NCI-H187 treated with DMSO at 0.1 percent for 48 hours (cell line): ENCODE data around the gene IMMP2L.
"Not testable (repeated sequence)": the region's sequence is repeated elsewhere in the genome, so short reads cannot be mapped to it uniquely, and the experiment has no call there.

Experiments used
- DNase-seq: peaks from one replicate; lab custom pipeline; 2025; lab: John Stamatoyannopoulos, UW

The IMMP2L gene

DNA sequence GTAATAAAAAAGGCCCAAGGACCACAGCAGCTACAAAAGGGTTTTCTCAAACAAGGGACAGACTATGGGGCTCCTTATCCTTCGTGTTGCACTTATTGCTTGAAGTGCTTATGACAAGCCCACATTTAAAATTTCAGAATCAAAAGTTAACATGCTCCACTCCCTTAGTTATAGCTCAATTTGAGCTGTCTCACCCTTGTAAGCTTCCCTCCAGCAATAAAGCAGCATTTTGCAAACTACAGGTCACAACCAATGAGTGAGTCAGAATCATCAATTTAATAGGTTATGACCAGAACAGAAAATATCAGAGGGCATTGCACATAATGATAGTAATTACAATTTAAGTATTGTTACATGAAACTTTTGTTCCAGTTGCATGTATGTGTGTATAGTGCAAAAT, 53.0 kb downstream of the IMMP2L start:
- no peak for DNase-seq

DNA sequence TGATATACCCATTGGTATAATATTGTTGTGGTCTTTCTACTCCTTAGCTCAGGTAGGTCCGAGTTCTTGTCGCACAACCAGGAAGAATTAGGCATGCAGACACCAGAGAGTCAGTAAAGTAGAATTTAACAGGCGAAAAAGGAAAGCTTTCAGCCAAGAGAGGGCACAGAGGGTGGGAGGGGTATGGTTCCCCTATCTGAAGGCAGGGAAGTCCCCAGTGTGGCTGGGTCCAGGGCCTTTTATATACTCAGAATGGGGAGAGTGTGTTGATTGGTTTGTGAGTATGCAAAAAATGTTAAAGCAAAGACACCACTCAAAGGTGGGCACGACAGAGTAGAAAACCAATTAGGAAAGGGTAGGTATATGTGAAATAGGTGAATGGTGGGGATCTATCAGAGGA, 53.9 kb downstream of the IMMP2L start:
- DNase-seq, result no peak

- not testable (repeated sequence) for DNase-seq
Measured at GRCh38 chr7:111505422-111505821, 56.9 kb downstream of the IMMP2L start.

DNA sequence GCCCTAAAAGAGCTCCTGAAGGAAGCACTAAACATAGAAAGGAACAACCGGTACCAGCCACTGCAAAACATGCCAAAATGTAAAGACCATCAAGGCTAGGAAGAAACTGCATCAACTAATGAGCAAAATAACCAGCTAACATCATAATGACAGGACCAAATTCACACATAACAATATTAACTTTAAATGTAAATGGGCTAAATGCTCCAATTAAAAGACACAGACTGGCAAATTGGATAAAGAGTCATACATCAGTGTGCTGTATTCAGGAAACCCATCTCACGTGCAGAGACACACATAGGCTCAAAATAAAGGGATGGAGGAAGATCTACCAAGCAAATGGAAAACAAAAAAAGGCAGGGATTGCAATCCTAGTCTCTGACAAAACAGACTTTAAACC, 60.5 kb downstream of the IMMP2L start:
- DNase-seq, result not testable (repeated sequence)

DNA sequence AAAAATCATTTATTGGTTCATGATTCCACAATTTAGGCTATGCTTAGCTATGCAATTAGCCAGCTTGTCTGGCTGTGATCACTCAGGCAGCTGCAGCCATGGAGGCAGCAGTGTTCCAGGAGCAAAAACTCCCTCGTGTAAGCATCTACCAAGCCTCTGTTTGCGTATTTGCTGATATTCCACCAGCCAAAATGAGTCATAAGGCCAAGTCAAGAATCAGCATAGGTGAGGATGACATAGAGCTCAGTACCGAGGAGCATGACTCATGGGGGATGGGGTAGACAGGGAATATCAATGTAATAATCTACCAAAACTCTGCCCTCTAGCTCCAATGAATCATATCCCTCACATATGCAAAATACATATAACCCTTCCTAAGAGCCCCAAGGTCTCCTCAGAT, 63.3 kb downstream of the IMMP2L start:
- DNase-seq, result no peak

- no peak for DNase-seq
Measured at GRCh38 chr7:111498391-111499007, 63.8 kb downstream of the IMMP2L start.

DNA sequence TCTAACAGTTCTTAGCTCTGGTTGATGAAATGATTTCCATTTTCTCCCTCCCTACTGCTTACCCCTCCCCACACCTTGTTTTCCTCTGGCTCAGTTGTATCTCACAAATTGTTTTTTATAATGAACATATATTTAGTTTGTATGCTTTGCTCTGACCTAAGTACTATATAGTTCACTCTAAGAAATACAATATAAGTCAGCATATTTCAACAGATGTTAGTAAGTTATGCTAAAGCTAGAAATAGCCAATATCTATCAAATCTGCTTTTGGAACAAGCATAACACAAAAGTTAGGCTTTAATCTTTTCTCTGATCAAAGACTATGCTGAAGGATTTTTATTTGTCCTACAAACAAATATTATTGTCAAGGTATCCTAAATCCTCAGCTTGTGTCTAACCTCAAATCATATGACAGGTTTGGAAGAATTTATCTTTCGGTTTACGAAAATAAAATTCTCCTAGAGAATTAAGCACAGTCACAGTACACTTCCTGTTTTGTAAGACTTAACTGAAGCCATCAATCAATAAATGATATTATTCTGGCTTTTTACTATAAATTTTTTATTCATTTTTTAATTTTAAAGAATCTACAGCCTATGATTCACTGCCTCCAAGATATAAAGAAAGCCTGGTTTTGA, 67.0 kb downstream of the IMMP2L start:
- DNase-seq, result no peak

DNA sequence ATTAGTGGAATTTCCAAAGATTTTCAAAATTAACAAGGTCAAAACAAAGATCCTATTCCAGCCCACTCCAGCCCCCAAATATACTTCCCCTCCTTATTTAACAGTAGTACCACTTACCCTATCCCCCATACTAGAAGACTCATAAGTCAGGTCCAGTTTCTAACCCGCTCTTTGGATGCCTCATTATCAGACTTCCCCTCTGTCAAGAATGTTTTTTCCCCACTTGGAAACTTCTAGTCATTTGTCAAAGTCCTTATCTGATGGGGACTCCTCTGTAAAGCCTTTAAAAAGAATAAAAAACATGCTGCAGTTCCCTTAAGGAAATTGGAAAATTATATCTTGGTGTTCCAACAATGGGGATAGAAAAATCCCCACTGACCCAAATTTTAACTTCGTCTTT, 70.1 kb downstream of the IMMP2L start:
- DNase-seq, result no peak

DNA sequence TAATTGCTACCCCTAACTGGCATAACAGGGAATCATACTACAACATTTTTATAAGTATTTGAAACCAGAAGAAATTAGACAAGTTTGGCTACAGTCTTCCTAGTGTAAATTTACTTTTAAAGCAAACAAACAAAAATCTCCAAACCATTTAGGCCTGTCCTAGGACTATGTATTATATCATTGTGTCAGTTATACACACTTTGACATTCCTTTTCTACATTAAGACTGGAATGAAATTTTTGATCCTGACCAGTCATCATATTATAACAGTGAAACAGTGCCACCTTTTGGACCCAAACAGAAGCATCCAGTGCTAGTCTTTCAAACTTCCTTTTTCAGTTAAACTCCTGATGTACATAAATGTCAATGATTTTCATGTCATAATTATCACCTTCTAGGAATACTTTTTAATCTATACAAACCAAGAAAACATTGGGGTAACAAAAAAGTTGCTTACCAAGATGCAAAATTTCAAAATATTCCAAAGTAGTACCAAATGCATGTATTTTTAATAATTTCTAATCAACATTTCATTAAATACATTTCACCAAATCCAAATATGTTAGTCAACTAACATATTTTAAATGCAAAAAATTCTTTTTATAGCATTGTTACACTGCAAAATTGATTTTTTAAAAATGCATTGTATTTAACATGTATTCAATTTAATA, 75.7 kb downstream of the IMMP2L start:
- DNase-seq, result peak; percentile 32

DNA sequence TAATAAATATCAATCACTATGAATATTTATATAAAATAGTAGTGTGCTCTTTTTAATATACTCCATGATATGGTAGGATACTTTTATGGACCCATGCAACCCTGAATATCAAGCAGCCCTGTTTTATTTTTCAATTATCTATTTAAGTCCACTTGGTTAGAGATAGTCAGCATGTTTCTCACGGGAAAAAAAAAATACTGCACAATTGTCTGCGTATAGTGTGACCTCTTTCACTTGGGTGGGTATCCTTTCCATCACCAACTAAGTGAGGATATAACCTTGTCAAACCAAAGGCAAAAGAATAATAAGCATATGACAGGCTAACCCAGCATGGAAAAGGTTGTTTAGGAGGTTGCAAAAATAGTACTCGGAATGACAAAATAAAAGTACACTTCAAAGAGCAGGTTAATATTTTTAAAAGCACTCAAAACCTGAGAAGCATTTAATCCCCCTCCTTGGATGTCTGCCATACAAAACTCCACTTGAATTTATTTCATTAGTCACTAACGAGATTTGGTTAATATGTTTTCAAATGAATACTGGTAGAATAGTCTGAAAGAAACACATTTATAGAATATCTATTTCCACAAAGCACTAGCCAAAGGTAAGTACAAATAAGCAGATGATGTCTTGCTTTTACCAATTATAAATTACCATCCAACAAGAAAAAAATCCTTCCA, 76.5 kb downstream of the IMMP2L start:
- no peak for DNase-seq

DNA sequence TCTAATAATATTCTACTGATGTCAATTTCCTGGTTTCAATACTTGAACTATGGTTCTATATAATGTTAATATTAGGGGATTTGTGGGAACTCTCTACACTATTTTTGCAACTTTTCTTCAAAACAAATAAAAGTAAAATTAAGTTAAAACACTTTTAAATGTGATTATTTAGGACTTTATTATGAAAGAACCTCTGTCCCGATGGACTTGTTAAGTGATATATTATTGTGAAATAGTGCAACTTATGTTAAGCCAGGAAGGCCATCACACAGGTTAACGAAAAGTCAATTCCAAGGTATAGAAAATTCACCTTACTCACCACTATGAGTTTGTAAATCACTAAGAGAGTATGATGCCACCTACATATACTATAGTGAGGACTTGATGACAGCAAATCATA, 79.2 kb downstream of the IMMP2L start:
- DNase-seq, result no peak

- DNase-seq, result no peak
Measured at GRCh38 chr7:111477462-111478225, 84.6 kb downstream of the IMMP2L start.

- DNase-seq, result no peak
Measured at GRCh38 chr7:111476586-111477293, 85.6 kb downstream of the IMMP2L start.

GRCh38 chr7:111475959-111476358, 86.3 kb downstream of the IMMP2L start:
- DNase-seq, result no peak

DNA sequence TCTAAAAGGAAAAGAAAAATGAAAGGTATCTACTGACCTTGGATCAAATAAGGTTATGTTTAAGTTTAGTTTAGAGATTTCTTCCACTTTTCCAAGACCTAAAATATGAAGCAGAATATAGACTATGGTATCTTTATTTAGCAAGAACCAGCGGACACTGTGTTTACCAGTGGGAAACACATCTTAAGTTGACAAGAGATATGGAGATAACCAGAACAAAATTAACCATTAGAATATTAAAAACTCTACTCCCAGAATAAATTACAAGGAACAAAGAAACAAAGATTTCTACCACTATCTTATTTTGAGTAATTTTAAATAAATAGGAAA, 86.9 kb downstream of the IMMP2L start:
- DNase-seq, result no peak

- DNase-seq, result no peak
Measured at GRCh38 chr7:111474723-111475418, 87.4 kb downstream of the IMMP2L start.

DNA sequence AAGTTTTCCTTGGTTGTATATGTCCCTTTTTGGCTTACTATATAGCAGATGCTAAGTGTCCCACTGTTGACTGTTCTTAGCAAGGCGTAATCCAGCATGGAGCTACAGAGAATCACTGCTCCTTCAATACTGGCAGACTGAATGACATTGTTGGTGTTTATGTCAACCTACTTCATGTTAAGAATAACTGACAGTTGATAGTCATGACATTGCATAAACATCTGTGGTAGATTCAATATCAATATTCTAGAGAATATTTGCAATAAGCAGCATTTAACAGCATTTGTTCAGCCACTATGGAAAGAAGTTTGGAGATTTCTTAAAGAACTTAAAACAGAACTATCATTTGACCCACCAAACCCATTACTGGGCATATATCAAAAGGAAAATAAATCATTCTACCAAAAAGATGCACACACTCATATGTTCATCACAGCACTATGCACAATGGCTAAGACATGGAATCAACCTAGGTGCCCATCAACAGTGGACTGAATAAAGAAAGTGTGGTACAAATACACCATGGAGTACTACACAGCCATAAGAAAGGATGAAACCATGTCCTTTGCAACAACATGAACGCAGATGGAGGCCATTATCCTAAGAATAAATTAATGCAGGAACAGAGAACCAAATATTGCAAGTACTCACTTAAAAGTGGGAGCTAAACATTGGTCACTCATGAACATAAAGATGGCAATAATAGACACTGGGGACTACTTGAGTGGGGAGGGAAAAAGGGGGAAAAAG, 88.7 kb downstream of the IMMP2L start:
- no peak for DNase-seq

GRCh38 chr7:111470998-111471397, 91.3 kb downstream of the IMMP2L start:
- DNase-seq, result no peak

DNA sequence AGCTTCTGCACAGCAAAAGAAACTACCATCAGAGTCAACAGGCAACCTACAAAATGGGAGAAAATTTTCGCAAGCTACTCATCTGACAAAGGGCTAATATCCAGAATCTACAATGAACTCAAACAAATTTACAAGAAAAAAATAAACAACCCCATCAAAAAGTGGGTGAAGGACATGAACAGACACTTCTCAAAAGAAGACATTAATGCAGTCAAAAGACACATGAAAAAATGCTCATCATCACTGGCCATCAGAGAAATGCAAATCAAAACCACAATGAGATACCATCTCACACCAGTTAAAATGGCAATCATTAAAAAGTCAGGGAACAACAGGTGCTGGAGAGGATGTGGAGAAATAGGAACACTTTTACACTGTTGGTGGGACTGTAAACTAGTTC, 92.4 kb downstream of the IMMP2L start:
- DNase-seq, result not testable (repeated sequence)

DNA sequence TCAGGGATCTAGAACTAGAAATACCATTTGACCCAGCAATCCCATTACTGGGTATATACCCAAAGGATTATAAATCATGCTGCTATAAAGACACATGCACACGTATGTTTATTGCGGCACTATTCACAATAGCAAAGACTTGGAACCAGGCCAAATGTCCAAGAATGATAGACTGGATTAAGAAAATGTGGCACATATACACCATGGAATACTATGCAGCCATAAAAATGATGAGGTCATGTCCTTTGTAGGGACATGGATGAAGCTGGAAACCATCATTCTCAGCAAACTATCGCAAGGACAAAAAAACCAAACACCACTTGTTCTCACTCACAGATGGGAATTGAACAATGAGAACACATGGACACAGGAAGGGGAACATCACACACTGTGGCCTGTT, 96.5 kb downstream of the IMMP2L start:
- DNase-seq, result not testable (repeated sequence)
